ENCODE data around the gene CTSE.

DNA sequence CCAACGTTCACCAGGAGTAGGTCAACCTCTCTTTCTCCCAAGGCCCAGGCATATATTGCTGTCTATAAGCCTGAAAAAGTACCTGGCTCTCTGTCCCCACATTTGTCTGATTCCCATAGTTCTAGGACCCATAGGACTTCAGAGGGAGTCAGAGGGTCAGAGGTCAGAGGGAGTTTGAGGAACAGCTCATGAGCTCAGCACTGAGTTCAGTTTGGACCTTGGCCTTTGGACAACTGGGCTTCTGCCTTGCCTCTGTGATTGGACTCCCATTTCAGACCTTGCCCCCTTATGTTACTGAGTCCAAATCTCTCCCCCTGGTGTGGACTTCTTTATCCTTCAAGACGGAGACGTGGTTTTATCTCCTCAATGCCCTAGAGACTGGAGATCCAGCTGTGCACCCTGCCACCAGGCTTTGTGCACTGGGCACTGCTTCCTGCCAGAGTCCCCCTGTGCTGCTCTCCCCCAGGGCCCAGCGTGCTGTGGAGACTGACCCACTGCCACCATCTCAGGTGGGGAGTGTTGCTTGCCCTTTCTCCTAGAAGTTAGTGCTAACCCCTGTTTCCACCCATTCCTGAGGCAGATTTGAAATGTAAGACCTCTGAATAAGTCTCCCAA is 3.2 kb downstream of the CTSE start:
- TF ChIP-seq, protein P1, sequence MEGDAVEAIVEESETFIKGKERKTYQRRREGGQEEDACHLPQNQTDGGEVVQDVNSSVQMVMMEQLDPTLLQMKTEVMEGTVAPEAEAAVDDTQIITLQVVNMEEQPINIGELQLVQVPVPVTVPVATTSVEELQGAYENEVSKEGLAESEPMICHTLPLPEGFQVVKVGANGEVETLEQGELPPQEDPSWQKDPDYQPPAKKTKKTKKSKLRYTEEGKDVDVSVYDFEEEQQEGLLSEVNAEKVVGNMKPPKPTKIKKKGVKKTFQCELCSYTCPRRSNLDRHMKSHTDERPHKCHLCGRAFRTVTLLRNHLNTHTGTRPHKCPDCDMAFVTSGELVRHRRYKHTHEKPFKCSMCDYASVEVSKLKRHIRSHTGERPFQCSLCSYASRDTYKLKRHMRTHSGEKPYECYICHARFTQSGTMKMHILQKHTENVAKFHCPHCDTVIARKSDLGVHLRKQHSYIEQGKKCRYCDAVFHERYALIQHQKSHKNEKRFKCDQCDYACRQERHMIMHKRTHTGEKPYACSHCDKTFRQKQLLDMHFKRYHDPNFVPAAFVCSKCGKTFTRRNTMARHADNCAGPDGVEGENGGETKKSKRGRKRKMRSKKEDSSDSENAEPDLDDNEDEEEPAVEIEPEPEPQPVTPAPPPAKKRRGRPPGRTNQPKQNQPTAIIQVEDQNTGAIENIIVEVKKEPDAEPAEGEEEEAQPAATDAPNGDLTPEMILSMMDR (CRISPR knock-in tag; IDR thresholded peaks at IDR 0.05): no peak
- TF ChIP-seq HMG20B (CRISPR knock-in tag; conservative IDR thresholded peaks at IDR 0.05) (no peak), EZH2 (conservative IDR thresholded peaks at IDR 0.05; ENCODE audit: low read depth, low read length) (no peak), TEAD3 (CRISPR knock-in tag; optimal IDR thresholded peaks at IDR 0.05; ENCODE audit: borderline replicate concordance) (no peak), FOSL1 (CRISPR knock-in tag; IDR thresholded peaks at IDR 0.05; ENCODE audit: borderline replicate concordance) (no peak), YY1 (IDR thresholded peaks at IDR 0.05; ENCODE audit: insufficient read depth, insufficient replicate concordance, low read depth, low read length) (no peak), DPF2 (CRISPR knock-in tag; IDR thresholded peaks at IDR 0.05; ENCODE audit: borderline replicate concordance, low read depth) (no peak), JUND (CRISPR knock-in tag; IDR thresholded peaks at IDR 0.05) (no peak), ZNF496 (CRISPR knock-in tag; IDR thresholded peaks at IDR 0.05; ENCODE audit: insufficient replicate concordance) (no peak), HOXA7 (CRISPR knock-in tag; IDR thresholded peaks at IDR 0.05) (no peak)
- TF ChIP-seq, protein P2, sequence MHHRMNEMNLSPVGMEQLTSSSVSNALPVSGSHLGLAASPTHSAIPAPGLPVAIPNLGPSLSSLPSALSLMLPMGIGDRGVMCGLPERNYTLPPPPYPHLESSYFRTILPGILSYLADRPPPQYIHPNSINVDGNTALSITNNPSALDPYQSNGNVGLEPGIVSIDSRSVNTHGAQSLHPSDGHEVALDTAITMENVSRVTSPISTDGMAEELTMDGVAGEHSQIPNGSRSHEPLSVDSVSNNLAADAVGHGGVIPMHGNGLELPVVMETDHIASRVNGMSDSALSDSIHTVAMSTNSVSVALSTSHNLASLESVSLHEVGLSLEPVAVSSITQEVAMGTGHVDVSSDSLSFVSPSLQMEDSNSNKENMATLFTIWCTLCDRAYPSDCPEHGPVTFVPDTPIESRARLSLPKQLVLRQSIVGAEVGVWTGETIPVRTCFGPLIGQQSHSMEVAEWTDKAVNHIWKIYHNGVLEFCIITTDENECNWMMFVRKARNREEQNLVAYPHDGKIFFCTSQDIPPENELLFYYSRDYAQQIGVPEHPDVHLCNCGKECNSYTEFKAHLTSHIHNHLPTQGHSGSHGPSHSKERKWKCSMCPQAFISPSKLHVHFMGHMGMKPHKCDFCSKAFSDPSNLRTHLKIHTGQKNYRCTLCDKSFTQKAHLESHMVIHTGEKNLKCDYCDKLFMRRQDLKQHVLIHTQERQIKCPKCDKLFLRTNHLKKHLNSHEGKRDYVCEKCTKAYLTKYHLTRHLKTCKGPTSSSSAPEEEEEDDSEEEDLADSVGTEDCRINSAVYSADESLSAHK (CRISPR knock-in tag; IDR thresholded peaks at IDR 0.05; ENCODE audit: borderline replicate concordance): no peak
- TF ChIP-seq, protein P3, sequence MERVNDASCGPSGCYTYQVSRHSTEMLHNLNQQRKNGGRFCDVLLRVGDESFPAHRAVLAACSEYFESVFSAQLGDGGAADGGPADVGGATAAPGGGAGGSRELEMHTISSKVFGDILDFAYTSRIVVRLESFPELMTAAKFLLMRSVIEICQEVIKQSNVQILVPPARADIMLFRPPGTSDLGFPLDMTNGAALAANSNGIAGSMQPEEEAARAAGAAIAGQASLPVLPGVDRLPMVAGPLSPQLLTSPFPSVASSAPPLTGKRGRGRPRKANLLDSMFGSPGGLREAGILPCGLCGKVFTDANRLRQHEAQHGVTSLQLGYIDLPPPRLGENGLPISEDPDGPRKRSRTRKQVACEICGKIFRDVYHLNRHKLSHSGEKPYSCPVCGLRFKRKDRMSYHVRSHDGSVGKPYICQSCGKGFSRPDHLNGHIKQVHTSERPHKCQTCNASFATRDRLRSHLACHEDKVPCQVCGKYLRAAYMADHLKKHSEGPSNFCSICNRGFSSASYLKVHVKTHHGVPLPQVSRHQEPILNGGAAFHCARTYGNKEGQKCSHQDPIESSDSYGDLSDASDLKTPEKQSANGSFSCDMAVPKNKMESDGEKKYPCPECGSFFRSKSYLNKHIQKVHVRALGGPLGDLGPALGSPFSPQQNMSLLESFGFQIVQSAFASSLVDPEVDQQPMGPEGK (CRISPR knock-in tag; IDR thresholded peaks at IDR 0.05): no peak

Data from HepG2 (cell line).